ENCODE data around the gene TNFRSF13B. TPM values are rescaled to one million over a fixed set of nuclear protein-coding genes. Genes with fewer than 3 reads are reported as not detected.

TNFRSF13B gene
- total and polyA plus RNA-seq, 3 experiments from 2014 or later, result not detected

- Histone ChIP-seq H3K36me3 (ENCODE audit: insufficient read depth, low read length) (no peaks in the 10 kb centered on the region), H3K9me3 (ENCODE audit: low read length) (no peaks in the 10 kb centered on the region), H3K27me3 (ENCODE audit: insufficient read depth, low read length, poor library complexity, severe bottlenecking) (no peaks in the 10 kb centered on the region), H3K4me3 (ENCODE audit: low read length) (peak overlapping the region; percentile 32), H3K4me1 (ENCODE audit: insufficient read depth, low read length) (peaks cover 41% of the 10 kb centered on the region), H3K27ac (ENCODE audit: low read depth, low read length) (peak overlapping the region; percentile 43)
- peak overlapping the region in 5 of 7 donors; percentile 71 to 90 (median 78) for H3K4me3 Mint-ChIP-seq
- CTCF ChIA-PET, result interaction anchor here (0.6 to 3.3 kb wide), 5 partner anchors 12 to 507 kb away, joined by 3 to 9 read pairs (median 4); no protein-coding TSS in a partner anchor
- H3K27ac Mint-ChIP-seq, result peak overlapping the region; percentile 48 to 97 (median 92)
- POLR2A ChIA-PET, result no interaction called here
- no peaks in the 10 kb centered on the region for H3K27me3 Mint-ChIP-seq
- no peaks in the 10 kb centered on the region for H3K36me3 Mint-ChIP-seq
- H3K9me3 Mint-ChIP-seq, result no peaks in the 10 kb centered on the region
- H3K4me1 Mint-ChIP-seq, result peaks cover 30 to 39% (median 32%) of the 10 kb centered on the region in 3 donors
- no peak for DNase-seq
Measured at GRCh38 chr17:16989953-16990860, 18.3 kb upstream of the TNFRSF13B start.

- H3K36me3 Mint-ChIP-seq, result no peaks in the 10 kb centered on the region
- H3K4me3 ChIP-seq (ENCODE audit: low read length), result peak overlapping the region; percentile 32
- no peaks in the 10 kb centered on the region for H3K9me3 ChIP-seq (ENCODE audit: low read length)
- H3K36me3 ChIP-seq (ENCODE audit: insufficient read depth, low read length), result no peaks in the 10 kb centered on the region
- ChIA-PET POLR2A (interaction anchor here (1.1 kb wide), 1 partner anchor 9 kb away, joined by 3 read pairs; no protein-coding TSS in a partner anchor), CTCF (interaction anchor here (0.6 to 3.3 kb wide), 4 partner anchors 11 to 507 kb away, joined by 3 to 9 read pairs (median 4); no protein-coding TSS in a partner anchor)
- peak in 2 of 5 donors; percentile 11 to 15 for DNase-seq
- H3K27ac Mint-ChIP-seq, result peak overlapping the region; percentile 31 to 97 (median 94)
- H3K27ac ChIP-seq (ENCODE audit: low read depth, low read length), result peak overlapping the region; percentile 43
- H3K27me3 ChIP-seq (ENCODE audit: insufficient read depth, low read length, poor library complexity, severe bottlenecking), result no peaks in the 10 kb centered on the region
- peak overlapping the region in 6 of 7 donors; percentile 70 to 90 (median 75) for H3K4me3 Mint-ChIP-seq
- peaks cover 41% of the 10 kb centered on the region for H3K4me1 ChIP-seq (ENCODE audit: insufficient read depth, low read length)
- H3K4me1 Mint-ChIP-seq, result peaks cover 30 to 39% (median 32%) of the 10 kb centered on the region in 3 donors
- H3K27me3 Mint-ChIP-seq, result no peaks in the 10 kb centered on the region
- no peaks in the 10 kb centered on the region for H3K9me3 Mint-ChIP-seq
Measured at GRCh38 chr17:16989230-16989952, 17.5 kb upstream of the TNFRSF13B start.

- Histone ChIP-seq H3K27ac (ENCODE audit: low read depth, low read length) (peak overlapping the region; percentile 43), H3K27me3 (ENCODE audit: insufficient read depth, low read length, poor library complexity, severe bottlenecking) (no peaks in the 10 kb centered on the region), H3K4me1 (ENCODE audit: insufficient read depth, low read length) (peaks cover 41% of the 10 kb centered on the region), H3K36me3 (ENCODE audit: insufficient read depth, low read length) (no peaks in the 10 kb centered on the region), H3K9me3 (ENCODE audit: low read length) (no peaks in the 10 kb centered on the region), H3K4me3 (ENCODE audit: low read length) (peak overlapping the region; percentile 4)
- ChIA-PET POLR2A (interaction anchor here (1.1 kb wide), 1 partner anchor 8 kb away, joined by 3 read pairs; no protein-coding TSS in a partner anchor), CTCF (interaction anchor here (1.6 to 3.3 kb wide), 2 partner anchors 10 to 12 kb away, joined by 4 to 9 read pairs; no protein-coding TSS in a partner anchor)
- DNase-seq, result no peak
- Mint-ChIP-seq H3K27ac (peak overlapping the region; percentile 46 to 97 (median 94)), H3K4me3 (peak overlapping the region in 6 of 7 donors; percentile 52 to 90 (median 75)), H3K4me1 (peaks cover 30 to 39% (median 32%) of the 10 kb centered on the region in 3 donors), H3K9me3 (no peaks in the 10 kb centered on the region), H3K36me3 (no peaks in the 10 kb centered on the region), H3K27me3 (no peaks in the 10 kb centered on the region)
Measured at GRCh38 chr17:16988749-16989229, 16.9 kb upstream of the TNFRSF13B start.

GRCh38 chr17:16987830-16988601, 16.1 kb upstream of the TNFRSF13B start:
- Histone ChIP-seq H3K4me1 (ENCODE audit: insufficient read depth, low read length) (peaks cover 41% of the 10 kb centered on the region), H3K27ac (ENCODE audit: low read depth, low read length) (peak overlapping the region; percentile 43), H3K9me3 (ENCODE audit: low read length) (no peaks in the 10 kb centered on the region), H3K27me3 (ENCODE audit: insufficient read depth, low read length, poor library complexity, severe bottlenecking) (no peaks in the 10 kb centered on the region), H3K36me3 (ENCODE audit: insufficient read depth, low read length) (no peaks in the 10 kb centered on the region), H3K4me3 (ENCODE audit: low read length) (no peak overlapping the region)
- no peaks in the 10 kb centered on the region for H3K27me3 Mint-ChIP-seq
- ChIA-PET CTCF (interaction anchor here (1.6 to 3.3 kb wide), 2 partner anchors 9 to 13 kb away, joined by 4 to 9 read pairs; no protein-coding TSS in a partner anchor), POLR2A (no interaction called here)
- peak overlapping the region; percentile 46 to 97 (median 94) for H3K27ac Mint-ChIP-seq
- peaks cover 30 to 39% (median 32%) of the 10 kb centered on the region in 3 donors for H3K4me1 Mint-ChIP-seq
- peak overlapping the region; percentile 9 to 90 (median 72) for H3K4me3 Mint-ChIP-seq
- no peaks in the 10 kb centered on the region for H3K9me3 Mint-ChIP-seq
- H3K36me3 Mint-ChIP-seq, result no peaks in the 10 kb centered on the region
- peak in 4 of 5 donors; percentile 16 to 62 (median 38) for DNase-seq

- no peak for DNase-seq
- no peak overlapping the region for H3K4me3 ChIP-seq (ENCODE audit: low read length)
- Mint-ChIP-seq H3K36me3 (no peaks in the 10 kb centered on the region), H3K4me3 (peak overlapping the region in 1 of 7 donors; percentile 61), H3K27ac (peak overlapping the region in 6 of 8 donors; percentile 29 to 97 (median 96)), H3K9me3 (no peaks in the 10 kb centered on the region), H3K4me1 (peaks cover 30 to 39% (median 32%) of the 10 kb centered on the region in 3 donors), H3K27me3 (no peaks in the 10 kb centered on the region)
- peaks cover 41% of the 10 kb centered on the region for H3K4me1 ChIP-seq (ENCODE audit: insufficient read depth, low read length)
- POLR2A ChIA-PET, result no interaction called here
- no peaks in the 10 kb centered on the region for H3K9me3 ChIP-seq (ENCODE audit: low read length)
- CTCF ChIA-PET, result interaction anchor here (1.6 to 3.3 kb wide), 2 partner anchors 9 to 13 kb away, joined by 4 to 9 read pairs; no protein-coding TSS in a partner anchor
- no peaks in the 10 kb centered on the region for H3K27me3 ChIP-seq (ENCODE audit: insufficient read depth, low read length, poor library complexity, severe bottlenecking)
- H3K36me3 ChIP-seq (ENCODE audit: insufficient read depth, low read length), result no peaks in the 10 kb centered on the region
- no peak overlapping the region for H3K27ac ChIP-seq (ENCODE audit: low read depth, low read length)
Measured at GRCh38 chr17:16987066-16987829, 15.3 kb upstream of the TNFRSF13B start.

- Mint-ChIP-seq H3K4me3 (no peak overlapping the region), H3K27me3 (no peaks in the 10 kb centered on the region), H3K27ac (peak overlapping the region in 3 of 8 donors; percentile 7 to 97 (median 70)), H3K4me1 (peaks cover 29 to 35% (median 32%) of the 10 kb centered on the region in 3 donors), H3K9me3 (no peaks in the 10 kb centered on the region), H3K36me3 (no peaks in the 10 kb centered on the region)
- DNase-seq, result no peak
- CTCF ChIA-PET, result no interaction called here
- H3K4me1 ChIP-seq (ENCODE audit: insufficient read depth, low read length), result peaks cover 38% of the 10 kb centered on the region
- H3K36me3 ChIP-seq (ENCODE audit: insufficient read depth, low read length), result no peaks in the 10 kb centered on the region
- POLR2A ChIA-PET, result no interaction called here
- H3K27ac ChIP-seq (ENCODE audit: low read depth, low read length), result no peak overlapping the region
- H3K9me3 ChIP-seq (ENCODE audit: low read length), result no peaks in the 10 kb centered on the region
- no peaks in the 10 kb centered on the region for H3K27me3 ChIP-seq (ENCODE audit: insufficient read depth, low read length, poor library complexity, severe bottlenecking)
- H3K4me3 ChIP-seq (ENCODE audit: low read length), result no peak overlapping the region
Measured at GRCh38 chr17:16986391-16986790, 14.5 kb upstream of the TNFRSF13B start.

Data from CD8-positive, alpha-beta memory T cell (primary cell).